ENCODE data around the gene MAML1.
"Not testable (repeated sequence)": the region's sequence is repeated elsewhere in the genome, so short reads cannot be mapped to it uniquely, and the experiment has no call there.

Gene MAML1

DNA sequence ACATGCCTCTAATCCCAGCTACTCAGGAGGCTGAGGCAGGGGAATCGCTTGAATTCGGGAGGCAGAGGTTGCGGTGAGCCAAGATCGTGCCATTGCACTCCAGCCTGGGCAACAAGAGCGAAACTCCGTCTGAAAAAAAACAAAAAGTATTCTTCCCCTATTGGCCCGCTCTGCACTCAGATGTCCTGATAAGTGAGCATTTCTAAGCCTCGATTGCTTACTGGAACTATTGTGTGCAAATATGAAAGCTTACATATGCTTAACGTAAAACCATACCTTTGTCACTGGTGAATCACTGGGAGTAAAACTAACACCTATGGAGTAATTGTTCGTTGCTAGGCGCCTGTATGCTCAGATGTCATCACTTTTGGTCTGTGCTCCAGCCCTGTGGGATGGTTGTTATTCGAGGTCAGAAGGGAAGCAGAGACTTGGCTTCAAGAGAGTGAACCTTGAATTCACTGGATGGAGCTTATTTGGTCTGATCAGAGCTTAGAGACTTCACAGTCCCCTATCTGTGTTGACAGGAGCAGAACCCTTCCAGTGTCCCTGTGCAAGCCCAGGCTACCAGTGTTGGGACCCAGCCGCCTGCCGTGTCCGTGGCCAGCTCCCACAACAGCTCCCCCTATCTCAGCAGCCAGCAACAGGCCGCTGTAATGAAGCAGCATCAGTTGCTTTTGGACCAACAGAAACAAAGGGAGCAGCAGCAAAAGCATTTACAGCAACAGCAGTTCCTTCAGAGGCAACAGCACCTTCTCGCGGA is 35.9 kb downstream of the MAML1 start:
- no peak for DNase-seq

DNA sequence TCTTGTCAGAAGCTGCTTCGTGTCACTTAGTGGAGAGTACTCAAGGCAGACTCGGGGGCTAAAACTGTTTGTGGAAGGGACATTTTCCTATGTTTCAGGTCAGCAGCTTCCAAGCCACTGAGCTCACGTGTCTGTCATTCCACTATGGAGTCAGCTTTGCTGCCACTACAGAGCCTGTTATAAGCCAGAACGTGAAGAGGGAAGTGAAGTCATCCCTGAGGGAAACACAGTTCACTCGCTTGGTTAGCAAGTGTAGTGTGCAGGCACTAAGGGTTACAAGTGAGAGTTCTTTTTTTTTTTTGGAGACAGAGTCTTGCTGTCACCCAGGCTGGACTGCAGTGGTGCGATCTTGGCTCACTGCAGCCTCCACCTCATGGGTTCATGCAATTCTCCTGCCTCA is 36.6 kb downstream of the MAML1 start:
- no peak for DNase-seq

DNA sequence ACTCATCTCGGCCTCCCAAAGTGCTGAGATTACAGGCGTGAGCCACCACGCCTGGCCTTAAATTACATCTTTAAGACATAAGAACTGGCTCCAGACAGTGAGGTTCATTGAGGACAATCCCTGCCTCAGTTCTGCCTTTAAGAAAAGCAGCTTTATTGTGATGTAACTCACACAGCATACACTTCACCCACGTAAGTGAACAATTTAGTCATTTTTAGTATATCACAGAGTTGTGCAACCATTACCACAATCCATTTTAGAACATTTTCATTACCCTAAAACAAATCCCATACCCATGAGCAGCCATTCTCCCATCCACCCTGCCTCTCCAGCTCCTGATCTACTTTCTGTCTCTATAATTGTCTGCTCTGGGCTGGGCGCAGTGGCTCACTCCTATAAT is 37.2 kb downstream of the MAML1 start:
- no peak for DNase-seq

DNA sequence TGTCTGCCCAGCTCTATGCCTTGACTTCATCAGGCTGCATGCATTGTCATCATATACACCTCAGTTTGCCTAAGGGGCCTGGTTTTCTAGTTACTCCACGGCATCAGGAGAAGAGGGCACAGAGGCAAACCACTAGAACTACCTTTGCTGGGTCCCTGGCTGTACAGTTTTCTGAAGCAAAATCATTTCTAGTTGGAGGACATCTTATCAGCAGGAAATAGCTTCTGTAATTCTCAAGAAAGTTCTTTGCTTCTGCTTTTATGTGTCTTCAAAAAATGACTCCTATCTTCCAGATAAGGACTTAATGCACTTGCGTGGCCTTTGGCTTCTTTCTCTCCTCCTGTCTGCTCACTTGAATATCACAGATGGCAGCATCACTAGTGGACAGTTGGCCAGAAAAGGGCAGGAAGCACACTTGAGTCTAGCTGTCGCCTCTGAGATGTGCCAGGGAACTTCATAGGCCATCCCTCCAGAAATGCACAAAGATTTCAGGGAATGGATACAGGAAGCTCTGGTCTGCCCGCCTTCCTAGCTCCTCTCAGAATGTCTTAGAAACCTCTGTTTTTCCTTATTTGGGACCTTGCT is 38.8 kb downstream of the MAML1 start:
- DNase-seq, result no peak

DNA sequence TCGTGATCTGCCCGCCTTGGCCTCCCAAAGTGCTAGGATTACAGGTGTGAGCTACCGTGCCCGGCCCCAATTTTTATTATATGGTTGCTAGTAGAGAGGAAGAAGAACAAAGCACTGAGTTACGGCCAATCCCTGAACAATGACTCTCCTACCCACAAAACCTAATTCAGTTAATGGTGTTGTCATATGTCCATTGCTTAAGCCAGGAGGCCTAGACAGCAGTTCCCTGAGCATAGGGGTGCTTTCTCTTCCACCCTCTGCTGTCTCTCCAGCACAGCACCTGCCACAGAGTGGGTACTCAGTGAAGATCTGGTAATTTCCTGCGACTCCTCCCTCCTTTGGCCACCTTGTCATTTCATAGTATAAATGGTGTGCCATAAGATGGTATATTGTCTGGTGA is 39.7 kb downstream of the MAML1 start:
- DNase-seq, result no peak

DNA sequence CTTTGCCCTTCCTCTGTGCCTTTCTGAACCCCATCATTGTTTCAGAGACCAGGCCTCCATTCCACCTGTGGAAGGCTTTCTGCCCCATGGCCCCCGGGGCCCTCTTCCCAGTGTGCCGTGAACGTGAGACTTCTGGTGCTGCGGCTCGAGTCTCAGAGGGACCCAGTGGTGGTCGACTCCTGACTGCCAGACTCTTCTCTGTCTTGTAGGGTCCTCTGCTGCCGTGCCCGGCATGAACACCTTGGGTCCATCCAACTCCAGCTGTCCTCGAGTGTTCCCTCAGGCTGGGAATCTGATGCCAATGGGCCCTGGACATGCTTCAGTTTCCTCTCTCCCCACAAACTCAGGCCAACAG is 41.0 kb downstream of the MAML1 start:
- DNase-seq, result no peak

DNA sequence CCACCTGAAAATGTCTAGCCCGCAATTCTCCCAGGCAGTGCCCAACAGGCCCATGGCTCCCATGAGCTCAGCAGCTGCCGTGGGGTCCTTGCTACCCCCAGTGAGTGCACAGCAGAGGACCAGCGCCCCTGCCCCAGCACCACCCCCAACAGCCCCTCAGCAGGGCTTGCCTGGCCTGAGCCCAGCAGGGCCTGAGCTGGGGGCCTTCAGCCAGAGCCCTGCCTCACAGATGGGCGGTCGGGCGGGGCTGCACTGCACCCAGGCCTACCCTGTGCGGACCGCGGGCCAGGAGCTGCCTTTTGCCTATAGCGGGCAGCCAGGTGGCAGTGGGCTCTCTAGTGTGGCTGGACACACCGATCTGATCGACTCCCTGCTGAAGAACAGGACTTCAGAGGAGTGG is 41.8 kb downstream of the MAML1 start:
- no peak for DNase-seq

DNA sequence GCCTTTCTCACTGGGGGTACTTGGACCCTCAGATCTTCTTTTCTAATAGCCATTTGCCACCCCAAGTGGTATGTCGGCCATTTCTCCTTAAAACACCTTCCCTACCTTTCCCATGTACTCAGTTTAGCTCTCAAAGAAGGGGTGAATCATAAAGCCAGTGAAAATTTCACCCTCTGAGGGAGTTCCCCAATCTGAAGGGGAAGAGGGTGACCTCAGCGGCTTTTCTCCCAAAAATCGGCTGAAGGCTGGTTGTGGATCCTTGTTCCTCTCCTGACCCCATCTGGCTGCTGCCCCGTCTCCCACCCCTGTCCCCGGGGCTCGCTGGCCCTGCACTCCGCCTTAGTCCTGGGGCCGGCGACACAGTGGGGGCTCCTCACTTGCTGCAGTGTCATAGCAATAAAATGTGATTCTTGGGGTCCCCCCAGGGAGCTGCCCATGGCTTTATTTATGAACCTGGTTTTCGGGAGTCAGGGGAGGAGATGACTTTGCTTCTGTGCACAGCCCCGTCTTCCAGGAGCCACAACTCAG is 43.9 kb downstream of the MAML1 start:
- no peak for DNase-seq

DNA sequence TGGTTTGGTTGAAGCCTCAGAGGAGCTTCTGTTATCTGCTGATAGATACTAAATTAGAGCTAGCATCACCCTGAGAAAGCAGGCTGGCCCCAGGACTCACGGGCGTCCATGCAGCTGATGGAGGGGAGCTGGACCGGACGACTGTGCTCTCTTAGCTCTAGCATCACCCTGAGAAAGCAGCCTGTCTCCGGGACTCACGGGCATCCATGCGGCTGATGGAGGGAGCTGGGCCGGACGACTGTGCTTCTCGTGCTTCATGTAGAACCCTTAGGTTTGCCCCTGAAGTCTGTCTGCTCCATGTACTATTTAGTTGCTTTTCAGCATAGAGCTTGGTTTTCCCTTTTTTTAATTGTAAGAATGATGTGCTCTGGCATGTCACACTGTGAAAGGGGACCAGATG is 44.8 kb downstream of the MAML1 start:
- DNase-seq, result no peak

DNA sequence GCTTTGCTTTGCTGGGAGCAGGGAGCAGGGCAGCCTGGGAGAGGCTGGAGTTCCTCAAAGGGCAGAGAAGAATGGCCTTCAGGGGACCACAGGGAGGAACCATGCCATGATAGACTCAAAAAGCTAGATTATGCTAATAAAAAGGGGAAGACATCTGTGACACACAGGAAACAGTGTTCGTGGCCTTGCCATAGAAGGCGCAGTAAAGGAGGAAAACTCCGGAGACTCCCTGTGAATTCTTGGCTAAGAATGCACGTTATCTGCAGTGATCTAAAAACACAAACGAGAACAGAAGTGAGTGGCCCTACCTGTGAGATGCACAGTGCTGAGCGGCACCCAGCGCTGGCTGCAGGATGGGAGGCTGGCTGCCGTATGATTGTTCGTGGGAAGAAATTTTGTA is 45.3 kb downstream of the MAML1 start:
- no peak for DNase-seq

DNA sequence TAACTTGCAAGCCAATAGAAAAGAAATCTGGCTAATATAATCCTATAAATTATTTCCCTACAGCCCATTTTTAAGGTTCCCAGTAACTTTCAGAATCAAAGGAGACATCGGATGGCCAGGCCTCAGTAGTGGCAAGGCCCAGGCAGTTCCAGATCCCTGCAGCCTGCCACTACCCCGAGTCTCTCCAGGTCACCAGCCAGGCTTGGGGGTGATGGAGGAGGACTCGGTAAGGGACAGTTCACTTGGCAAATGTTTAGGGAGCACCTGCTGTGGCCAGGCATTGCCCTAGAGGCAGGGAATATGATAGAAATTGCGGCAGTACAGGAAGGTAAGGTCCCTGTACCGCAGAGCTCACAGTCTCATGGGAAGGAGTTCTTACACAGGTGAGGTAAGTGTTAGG is 46.0 kb downstream of the MAML1 start:
- DNase-seq, result no peak

DNA sequence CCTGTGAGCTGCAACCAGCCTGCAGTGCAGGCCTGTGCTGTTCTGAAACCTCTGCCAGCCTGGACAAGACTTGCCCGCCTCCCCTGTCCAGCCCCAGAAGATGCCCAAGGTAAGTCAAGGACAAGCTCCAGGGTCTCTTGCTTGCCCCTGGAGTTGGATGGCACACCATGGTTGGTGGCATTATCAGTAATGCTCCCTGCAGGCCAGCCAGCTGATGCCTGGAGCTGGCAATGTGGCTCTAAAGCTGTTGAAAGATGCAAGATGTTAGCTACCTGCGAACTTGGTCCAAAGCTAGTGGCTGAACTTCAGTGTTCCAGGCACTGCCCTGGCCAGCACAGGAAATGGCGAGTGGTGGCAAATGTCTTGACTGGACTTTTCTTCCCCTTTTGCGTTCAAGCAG is 47.2 kb downstream of the MAML1 start:
- DNase-seq, result no peak

DNA sequence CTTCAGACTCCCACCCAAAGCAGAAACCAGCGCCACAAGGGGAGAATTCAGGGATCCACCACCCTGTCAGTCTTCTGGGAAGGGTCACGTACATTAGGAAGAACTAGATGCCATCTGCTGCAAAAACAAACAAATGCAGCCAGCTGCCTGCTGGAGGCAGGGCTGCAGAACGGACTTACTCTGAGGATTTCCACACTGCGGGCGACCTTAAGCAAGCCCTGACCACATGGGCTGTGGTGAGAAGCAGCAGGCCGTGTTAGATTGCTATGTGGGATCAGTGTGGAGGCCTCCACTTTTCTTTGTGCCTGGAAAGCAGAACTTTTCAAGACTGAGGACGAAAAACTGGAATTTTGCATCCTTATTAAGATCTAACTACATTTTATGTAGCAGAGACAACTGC is 47.7 kb downstream of the MAML1 start:
- no peak for DNase-seq

DNA sequence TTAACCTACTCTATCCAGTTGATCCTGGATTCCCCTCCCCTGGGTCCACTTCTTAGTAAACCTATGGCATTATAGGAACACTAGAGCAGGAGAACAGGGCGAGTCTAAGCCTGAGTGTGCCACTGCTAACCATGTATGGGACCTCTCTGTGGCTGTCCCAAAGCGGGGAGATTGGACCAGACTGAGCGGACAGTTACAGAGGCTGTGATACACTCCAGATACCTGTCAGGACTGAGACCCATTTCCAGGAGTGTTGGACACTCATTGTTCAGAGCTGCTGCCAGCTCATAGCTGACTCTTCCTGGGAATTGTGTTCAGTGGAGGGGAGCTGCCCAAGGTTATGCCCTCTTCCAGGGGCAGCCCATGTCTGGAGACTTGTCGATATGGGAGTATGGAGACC is 49.2 kb downstream of the MAML1 start:
- DNase-seq, result no peak

DNA sequence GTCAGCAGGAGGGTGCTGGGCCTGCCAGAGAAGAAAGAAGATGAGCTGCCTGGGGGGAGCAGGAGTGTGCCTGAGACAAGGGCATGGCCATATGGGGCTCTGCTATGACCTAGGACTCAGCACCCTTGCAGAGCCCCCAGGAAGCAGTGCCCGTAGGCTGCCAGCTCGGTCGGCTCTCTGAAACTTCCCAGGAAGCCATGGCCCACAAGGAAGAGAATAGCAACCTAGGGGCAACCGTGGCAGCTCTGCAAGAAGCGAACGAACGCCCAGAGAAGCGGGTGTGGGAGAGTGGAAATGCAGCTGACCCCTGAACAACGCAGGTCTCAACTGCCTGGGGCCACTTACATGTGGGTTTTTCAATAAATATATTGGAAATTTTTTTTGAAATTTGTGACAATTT is 50.5 kb downstream of the MAML1 start:
- DNase-seq, result no peak

DNA sequence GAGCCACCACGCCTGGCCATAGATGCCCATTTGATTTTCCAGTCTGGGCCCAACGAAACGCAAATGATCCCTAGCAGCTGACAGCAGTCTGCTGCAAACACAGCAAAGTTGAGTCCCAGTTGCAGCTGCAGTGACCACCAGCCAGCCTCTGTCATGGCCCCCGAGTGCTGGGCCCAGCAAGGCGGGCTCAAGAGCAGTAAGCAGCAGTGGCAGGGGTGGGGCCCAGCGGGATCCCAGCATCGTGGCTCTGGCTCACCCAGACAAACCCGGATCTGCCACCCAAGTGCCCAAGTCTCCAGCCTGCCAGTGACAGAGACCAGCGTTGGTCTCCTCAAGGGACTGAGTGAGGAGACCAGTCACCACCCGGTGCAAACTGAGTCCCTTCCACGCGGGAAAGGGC is 54.2 kb downstream of the MAML1 start:
- DNase-seq, result no peak

DNA sequence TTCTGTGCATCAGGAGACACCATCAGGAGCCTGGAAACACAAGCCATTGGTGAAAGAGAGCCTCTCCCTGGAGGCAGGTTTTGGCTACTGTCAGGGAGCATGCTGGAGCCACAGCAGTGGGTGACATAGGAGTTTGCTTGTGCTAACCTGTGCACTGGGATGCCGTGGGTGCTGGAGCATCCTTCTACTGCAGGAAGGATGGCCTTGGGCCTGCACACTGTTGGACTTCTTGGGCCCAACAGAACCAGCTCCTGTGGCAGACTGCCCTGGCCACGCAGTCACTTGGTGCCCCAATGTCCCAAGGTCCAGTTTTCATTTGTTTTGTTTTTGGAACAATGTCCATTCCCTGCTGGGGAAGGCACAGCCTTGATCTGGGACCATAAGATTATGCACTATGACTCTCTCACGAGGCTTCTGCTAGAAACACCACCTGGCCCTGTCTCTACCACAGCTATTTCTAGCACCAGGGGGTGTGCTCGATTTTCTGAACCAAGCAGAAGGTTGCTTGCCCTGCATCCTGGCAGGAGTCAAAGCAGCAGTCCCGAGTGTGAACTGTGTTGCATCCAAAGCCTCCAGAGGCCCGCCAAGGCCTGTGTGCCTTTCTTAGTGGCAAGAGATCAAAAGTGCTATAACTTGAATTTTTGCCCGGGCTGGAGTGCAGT is 55.7 kb downstream of the MAML1 start:
- no peak for DNase-seq

DNA sequence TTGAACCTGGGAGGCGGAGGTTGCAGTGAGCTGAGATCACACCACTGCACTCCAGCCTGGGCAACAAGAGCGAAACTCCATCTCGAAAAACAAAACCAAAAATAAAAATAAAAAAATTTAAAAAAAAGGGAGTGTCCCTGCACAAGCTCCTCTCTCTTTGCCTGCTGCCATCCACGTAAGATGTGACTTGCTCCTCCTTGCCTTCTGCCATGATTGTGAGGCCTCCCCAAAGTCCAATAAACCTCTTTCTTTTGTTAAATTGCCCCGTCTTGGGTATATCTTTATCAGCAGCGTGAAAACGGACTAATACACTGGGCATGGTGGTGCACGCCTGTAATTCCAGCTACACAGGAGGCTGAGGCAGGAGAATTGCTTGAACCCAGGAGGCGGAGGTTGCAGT is 56.7 kb downstream of the MAML1 start:
- DNase-seq, result not testable (repeated sequence)

DNA sequence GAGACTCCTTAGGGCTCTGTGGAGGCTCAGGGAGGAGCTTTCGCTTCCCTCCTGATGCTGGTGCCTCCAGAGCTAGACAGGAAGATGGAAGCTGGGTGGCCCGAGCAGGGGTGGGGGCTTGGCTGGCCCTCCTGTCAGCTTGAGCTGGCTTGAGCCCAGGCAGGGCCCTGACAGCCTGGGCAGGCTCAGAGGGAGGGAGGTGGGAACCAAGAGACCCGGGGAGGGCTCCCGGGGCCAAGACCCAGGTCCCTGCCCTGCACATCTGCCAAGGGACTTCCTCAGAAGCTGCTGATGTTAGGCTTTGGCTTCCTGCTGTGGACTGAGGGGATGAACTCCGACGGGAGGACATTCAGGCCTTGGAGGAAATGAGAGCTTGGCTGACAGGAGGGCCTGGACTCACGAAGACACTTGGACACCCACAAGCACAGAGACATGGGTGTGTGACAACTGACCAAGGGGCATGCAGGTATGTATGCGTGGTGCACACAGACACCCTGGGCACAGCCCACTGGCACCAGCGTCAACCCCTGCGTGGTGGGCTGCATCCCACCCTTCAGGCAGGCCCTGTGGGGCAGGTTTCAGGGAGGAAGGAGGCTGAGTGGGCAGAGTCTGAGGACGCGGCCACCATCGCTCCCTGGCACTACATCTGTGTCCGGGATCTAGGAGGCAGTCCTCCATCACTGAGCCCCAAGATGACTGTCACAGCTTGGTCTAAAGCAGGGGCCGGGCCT is 59.4 kb downstream of the MAML1 start:
- DNase-seq, result no peak

DNA sequence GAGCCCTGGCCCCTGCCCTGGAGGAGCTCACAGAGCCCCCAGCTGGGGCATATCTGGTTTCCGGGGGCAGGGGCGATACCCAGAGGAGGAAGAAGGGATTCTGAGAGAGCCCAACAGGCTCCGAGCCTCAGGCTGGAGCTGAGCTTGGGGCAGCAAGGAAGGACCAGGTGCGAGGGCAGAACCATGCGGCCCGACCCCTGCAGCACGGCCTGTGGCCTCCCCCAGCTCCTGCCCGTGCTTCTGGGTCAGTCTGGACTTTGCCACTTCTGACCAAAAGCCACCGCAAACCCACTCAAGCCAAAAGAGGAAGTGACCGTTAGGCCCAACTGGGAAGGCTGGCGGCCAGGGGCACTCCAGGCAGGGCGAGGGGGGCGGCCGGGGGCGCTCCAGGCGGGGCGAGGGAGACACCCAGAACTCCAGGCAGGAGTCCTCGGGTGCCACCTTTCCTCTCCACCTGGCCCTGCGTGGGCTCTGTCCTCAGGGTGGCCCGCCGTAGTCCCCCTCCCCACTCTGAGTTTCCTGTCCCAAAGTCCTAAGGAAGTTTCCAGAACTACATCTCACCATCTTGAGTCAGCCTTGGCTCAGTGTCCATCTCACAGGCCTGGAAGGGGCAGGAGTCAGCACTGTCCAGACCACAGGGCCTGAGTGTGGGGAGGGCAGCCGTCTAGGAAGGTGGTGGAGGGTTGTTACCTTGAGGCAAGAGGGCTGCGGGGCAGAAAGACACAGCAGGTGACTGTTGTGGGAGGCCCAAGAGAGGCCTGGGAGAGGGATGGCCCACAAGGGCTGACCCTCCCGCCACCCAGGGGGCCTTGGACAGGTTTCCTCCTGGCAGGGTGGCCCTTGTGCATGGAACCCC is 60.2 kb downstream of the MAML1 start:
- no peak for DNase-seq

DNA sequence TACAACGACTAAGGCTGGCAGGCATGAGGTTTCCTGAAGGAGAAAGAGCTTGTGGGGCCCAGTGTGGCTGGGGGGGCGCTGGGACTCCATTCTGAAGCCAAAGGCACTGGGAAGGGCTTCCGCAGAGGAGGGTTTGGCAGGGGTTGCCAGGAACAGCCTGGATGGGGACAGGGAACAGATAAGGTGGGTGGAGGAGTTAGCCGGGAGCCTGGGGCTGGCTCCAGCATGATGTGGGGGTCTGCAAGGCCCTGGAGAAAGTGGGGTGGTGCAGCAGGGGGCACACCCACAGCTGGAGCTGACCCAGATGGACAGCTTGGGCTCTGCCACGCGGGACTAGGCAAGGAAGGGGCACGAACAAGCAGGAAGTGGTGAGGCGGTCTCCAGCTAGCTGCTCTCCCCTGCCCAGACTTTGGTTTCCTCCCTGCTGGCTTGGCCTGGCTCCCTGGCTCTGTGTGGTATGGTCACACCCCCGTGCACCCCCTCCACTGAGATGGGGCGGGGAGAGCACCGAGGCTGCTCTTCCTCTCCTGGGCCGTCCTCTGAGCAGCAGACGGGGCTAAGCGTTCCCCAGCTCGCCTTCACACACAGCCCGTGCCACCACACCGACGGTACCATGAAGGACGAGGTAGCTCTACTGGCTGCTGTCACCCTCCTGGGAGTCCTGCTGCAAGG is 61.0 kb downstream of the MAML1 start, which contains the start of gene LTC4S:
LTC4S (plus strand) TSS at position 519 of the 672 bp plus-strand sequence; CDS start at position 614, 95 bp downstream.
- DNase-seq, result no peak

DNA sequence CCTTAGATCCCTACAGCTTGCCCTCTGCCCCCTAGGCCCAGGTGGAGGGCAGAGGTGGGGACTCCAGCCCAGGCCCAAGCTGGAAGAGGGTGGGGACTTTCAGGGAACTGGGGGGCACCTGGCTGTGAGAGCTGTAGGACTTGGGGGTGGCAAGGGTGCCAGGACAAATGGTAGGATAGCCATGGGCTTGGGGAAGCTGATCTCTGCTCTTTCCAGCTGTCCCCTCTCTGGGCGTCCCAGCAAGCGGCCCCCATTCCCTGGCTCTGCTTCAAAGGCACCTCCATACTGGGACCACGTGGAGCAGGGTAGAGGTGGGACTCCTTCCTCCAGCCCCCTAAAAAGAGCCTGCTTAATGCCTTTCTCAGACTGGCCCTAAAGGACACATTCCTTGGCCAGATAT is 61.5 kb downstream of the MAML1 start:
- no peak for DNase-seq

All from DMS79 treated with DMSO at 0.1 percent for 48 hours (cell line).